CD4-positive, alpha-beta T cell treated with Interleukin-17A for 1 hour (primary cell): ENCODE measurements around the gene C5AR2.
"Not testable (repeated sequence)": the region's sequence is repeated elsewhere in the genome, so short reads cannot be mapped to it uniquely, and the experiment has no call there.

Experiments
- DNase-seq: peaks from one replicate; pipeline ENCODE4 v3.0.0-alpha.2; 2020

The C5AR2 gene

DNA sequence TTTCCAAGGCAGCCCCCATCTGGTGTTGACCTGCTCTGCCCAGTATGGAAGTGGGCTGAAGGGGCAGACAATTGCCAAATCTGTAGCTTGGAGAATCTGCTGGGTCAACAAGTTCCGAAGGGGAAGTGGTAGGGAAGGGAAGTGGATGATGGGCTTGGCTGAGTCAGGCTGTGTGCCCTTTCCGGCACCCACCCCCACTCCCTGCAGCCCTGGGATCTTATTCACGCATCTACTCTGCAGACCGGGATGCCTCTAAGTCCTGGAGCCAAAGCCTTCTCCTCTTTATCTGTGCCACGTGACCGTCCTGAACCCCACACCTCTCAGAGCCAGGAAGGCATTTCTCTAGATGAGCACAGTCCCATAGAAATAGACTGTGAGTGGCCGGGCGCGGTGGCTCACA, 7.5 kb upstream of the C5AR2 start:
- no peak for DNase-seq

DNA sequence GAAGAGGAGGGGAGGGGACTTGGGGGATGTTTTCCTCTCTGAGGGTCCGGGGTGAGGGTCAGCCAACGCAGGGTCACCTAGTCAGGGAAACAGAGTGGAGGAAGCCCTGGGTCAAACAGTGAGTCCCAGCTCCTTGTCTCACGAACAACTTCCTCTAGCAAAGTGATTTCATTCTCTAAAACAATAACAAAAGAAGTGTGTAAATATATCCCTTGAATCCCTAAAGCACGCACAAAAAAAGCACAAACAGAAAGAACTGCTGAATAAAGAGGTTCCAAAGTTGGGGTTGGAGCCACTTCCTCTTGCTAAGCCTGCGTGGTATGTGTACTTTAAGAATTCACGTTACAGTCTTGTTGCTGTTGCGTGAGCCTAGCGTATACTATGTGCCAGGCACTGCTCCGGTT, 1.5 kb upstream of the C5AR2 start:
- no peak for DNase-seq

GRCh38 chr19:47331490-47331889, 485 bp upstream of the C5AR2 start:
- DNase-seq, result no peak

GRCh38 chr19:47336765-47337718, 5.1 kb downstream of the C5AR2 start:
- DNase-seq, result peak; percentile 44

DNA sequence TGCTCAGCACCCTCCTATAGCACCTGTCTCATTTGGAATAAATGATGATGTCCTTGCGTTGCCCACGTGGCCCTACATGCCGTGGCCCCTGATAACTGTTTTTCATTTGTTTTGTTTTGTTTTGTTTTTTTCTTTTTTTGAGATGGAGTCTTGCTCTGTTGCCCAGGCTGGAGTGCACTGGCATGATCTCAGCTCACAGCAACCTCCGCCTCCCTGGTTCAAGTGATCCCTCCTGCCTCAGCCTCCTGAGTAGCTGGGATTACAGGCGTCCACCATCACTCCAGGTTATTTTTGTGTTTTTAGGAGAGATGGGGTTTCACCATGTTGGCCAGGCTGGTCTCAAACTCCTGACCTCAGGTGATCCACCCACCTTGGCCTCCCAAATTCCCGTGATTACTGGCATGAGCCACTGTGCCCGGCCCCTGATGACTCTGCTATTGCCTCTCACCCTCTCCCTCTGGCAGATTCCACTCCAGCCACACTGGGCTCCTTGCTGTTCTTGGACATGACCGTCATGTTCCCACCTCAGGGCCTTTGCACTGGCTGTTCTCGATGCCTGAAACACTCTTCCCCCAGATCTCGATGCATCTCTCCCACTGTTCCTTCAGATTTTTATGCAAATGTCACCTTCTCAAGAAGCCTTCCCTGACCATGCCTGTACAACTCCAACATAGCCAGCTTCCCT, 7.4 kb downstream of the C5AR2 start:
- no peak for DNase-seq

DNA sequence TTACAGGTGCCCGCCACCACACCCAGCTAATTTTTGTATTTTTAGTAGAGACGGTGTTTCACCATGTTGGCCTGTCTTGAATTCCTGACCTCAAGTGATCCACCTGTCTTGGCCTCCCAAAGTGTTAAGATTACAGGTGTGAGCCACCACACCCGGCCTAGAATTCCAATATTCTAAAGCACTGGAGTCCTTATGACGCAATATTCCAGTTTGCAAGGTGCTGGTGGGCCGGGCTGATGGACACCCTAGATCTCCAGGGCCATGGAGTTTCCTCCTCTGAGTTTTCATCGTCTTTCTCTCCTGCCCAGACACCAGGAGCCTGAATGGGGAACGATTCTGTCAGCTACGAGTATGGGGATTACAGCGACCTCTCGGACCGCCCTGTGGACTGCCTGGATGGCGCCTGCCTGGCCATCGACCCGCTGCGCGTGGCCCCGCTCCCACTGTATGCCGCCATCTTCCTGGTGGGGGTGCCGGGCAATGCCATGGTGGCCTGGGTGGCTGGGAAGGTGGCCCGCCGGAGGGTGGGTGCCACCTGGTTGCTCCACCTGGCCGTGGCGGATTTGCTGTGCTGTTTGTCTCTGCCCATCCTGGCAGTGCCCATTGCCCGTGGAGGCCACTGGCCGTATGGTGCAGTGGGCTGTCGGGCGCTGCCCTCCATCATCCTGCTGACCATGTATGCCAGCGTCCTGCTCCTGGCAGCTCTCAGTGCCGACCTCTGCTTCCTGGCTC, 8.7 kb downstream of the C5AR2 start:
- DNase-seq, result no peak

DNA sequence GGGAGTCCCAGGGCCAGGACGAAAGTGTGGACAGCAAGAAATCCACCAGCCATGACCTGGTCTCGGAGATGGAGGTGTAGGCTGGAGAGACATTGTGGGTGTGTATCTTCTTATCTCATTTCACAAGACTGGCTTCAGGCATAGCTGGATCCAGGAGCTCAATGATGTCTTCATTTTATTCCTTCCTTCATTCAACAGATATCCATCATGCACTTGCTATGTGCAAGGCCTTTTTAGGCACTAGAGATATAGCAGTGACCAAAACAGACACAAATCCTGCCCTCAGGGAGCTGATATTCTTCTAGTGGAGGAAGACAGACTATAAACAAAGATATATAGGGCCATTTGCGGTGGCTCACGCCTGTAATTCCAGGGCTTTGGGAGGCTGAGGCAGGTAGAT, 9.8 kb downstream of the C5AR2 start:
- DNase-seq, result no peak

- no peak for DNase-seq
Measured at GRCh38 chr19:47343194-47343802, 11.3 kb downstream of the C5AR2 start.

DNA sequence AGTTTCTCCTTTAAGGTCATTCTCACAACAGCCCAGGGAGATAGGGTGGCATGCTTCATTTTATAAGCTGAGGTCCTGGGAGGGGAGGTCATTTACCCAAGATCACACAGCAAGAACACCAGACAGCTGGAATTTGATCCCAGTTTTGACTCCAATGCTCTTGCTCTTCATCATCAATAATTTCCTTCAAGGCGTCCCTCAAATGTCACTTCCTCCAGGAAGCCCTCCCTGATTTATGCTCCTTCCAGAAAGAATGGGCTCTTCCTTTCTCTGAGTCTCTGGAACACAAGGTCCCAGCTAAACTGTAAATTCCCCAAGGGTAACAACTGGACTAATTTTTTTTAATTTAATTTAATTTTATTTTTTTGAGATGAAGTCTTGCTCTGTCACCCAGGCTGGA, 12.4 kb downstream of the C5AR2 start:
- no peak for DNase-seq

GRCh38 chr19:47346024-47346423, 14.0 kb downstream of the C5AR2 start:
- DNase-seq, result not testable (repeated sequence)

- DNase-seq, result peak; percentile 100
Measured at GRCh38 chr19:47348819-47349795, 17.1 kb downstream of the C5AR2 start, which contains the start of gene DHX34. DHX34 (plus strand) TSS chr19:47349315; CDS start chr19:47353031, 3,716 bp downstream.

DNA sequence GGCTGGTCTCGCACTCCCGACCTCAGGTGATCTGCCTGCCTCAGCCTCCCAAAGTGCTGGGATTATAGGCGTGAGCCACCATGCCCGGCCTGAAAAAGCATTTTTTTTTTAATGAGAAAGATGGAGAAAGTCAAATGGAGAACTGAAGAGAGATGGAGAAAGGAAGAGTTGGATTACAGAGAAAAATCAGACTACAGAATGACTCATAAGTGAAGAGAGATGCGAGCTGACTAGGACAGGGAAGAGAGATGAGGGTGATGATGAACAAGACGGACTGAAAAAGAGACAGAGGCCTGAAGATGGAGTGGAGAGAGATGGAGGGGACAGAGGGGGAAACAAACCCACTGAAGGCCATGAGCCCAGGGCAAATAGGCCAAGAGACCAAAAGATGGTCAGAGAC, 18.7 kb downstream of the C5AR2 start:
- DNase-seq, result no peak

- peak; percentile 19 for DNase-seq
Measured at GRCh38 chr19:47351548-47351947, 19.6 kb downstream of the C5AR2 start.

- no peak for DNase-seq
Measured at GRCh38 chr19:47352095-47352494, 20.1 kb downstream of the C5AR2 start.

GRCh38 chr19:47353307-47353712, 21.3 kb downstream of the C5AR2 start:
- DNase-seq, result no peak

- no peak for DNase-seq
Measured at GRCh38 chr19:47356900-47357299, 24.9 kb downstream of the C5AR2 start.

DNA sequence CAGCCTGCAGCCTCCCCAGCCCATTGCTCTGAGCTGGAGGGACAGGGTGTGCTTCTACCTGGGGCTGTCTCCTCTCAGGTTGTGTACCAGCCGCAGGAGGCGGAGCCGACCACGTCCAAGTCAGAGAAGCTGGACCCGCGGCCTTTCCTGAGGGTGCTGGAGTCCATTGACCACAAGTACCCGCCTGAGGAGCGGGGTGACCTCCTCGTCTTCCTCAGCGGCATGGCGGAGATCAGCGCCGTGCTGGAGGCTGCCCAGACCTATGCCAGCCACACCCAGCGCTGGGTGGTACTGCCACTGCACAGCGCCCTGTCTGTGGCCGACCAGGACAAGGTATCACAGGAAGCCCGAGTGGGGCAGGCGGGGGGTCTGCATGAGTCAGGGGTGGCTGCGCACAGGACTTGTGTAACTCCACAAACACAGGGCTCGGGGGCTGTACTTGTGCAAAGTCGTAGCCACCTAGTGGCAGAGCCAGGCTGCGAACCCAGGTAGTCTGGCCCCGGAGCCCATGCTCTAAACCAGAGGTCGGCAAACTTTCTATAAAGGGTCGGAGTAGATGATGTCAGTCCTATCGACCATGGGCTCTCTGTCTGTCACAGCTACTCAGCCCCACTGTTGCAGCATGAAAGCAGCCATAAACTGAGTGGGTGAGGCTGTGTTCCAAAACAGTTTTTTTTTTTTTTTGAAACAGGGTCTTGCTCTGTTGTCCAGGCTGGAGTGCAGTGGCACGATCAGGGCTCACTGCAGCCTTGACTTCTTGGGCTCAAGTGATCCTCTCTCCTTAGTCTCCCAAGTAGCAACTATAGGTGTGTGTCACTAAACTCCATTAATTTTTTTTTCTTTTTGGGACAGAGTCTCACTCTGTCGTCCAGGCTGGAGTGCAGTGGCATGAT, 26.1 kb downstream of the C5AR2 start:
- no peak for DNase-seq

DNA sequence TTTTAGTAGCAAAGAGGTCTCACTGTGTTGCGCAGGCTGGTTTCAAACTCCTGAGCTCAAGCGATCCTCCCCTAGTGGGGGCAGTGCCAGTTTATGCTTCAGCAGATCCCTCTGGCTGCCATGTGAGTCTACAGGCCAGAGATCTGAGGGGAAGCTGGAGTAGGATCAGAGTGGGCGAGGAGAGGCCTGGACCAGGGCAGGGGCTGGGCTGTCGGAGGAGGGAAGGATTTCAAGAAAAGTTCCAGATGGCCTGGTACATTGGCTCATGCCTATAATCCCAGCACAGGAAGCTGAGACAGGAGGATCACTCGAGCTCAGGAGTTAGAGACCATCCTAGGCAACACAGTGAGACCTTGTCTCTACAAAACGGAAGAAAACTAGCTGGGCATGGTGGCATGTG, 27.0 kb downstream of the C5AR2 start:
- DNase-seq, result no peak

GRCh38 chr19:47362321-47362720, 30.3 kb downstream of the C5AR2 start:
- DNase-seq, result no peak

GRCh38 chr19:47363758-47364531, 32.0 kb downstream of the C5AR2 start:
- DNase-seq, result no peak
